Measurements from ENCODE around the gene TMED4. TPM values are rescaled to one million over a fixed set of nuclear protein-coding genes. Genes with fewer than 3 reads are reported as not detected.

The TMED4 gene
- total and polyA plus RNA-seq, 10 of the 15 experiments (the other 5 are each of a cell fraction or from before 2014, with no cell fraction given): 20.8 to 71.3 (median 51.0) TPM

GRCh38 chr7:44622342-44623151 lies 40.5 kb upstream of the TMED4 start (continued):
- TF ChIP-seq TAF1 (IDR thresholded peaks at IDR 0.05; ENCODE audit: borderline replicate concordance, low read depth, low read length) (no peak), RB1 (IDR thresholded peaks at IDR 0.05; ENCODE audit: borderline replicate concordance) (0 out of 2 replicates have a peak, but pooled peaks have one; percentile 34)

DNA sequence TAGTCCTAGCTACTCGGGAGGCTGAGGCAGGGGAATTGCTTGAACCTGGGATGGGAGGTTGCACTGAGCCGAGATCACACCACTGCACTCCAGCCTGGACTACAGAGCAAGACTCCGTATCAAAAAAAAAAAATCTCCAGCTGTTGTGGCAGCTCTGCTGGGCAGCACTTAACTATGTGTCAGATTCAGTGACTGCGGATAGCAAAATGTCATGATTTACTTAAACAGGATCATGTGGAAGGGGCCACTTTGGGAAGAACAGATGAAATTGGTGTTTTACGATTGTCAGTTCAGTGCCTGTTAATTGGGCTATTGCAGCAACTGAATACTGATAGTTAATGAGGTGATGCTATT lies 39.7 kb upstream of the TMED4 start:
- ChIA-PET RAD21 (ENCODE audit: unreplicated experiment) (interaction anchor here (10.1 kb wide), 1 partner anchor 13 kb away, joined by 130 read pairs; no protein-coding TSS in a partner anchor), CTCF (interaction anchor here (1.1 to 1.7 kb wide), 4 partner anchors 14 to 58 kb away, joined by 3 to 5 read pairs (median 4); no protein-coding TSS in a partner anchor), POLR2A (interaction anchor here (1.0 to 3.7 kb wide), 5 partner anchors 10 to 128 kb away, joined by 3 to 35 read pairs (median 11); partner anchors contain the start of gene OGDH), SMC1A (ENCODE audit: uncharacterized antibody, unreplicated experiment) (interaction anchor here (1.4 to 6.2 kb wide), 2 partner anchors 9 to 15 kb away, joined by 5 to 106 read pairs; no protein-coding TSS in a partner anchor)
- Histone ChIP-seq H3K9me3 (replicated peaks; ENCODE audit: control insufficient read depth, insufficient read depth, low read length) (no peaks in the 10 kb centered on the region), H3K4me1 (ENCODE audit: control insufficient read depth, insufficient read depth, low read length) (peaks cover 56% of the 10 kb centered on the region), H3K27ac (ENCODE audit: control insufficient read depth, insufficient read depth) (peak overlapping the region; percentile 27; the same call in 1 of the 2 replicates), H4K20me1 (ENCODE audit: control insufficient read depth, insufficient read depth) (no peaks in the 10 kb centered on the region; the same call in 1 of the 2 replicates), H3K4me2 (ENCODE audit: control insufficient read depth, insufficient read depth) (no peak overlapping the region; the same call in 1 of the 2 replicates), H3K27me3 (replicated peaks in 1 of 2; ENCODE audit: control insufficient read depth in 2 of 2, insufficient read depth in 2 of 2, low read length in 1 of 2) (no peaks in the 10 kb centered on the region), H3K79me2 (ENCODE audit: control insufficient read depth, insufficient read depth, low read length) (peaks cover 83% of the 10 kb centered on the region), H3K9ac (ENCODE audit: control insufficient read depth, insufficient read depth, low read length) (no peak overlapping the region), H2AFZ (ENCODE audit: control insufficient read depth, low read depth, low read length) (no peak overlapping the region), H3K36me3 (ENCODE audit: control insufficient read depth in 2 of 2, insufficient read depth in 2 of 2, low read length in 1 of 2) (peaks cover 16 to 26% of the 10 kb centered on the region in 2 experiments; a peak in 3 of 4 replicates), H3K4me3 (no peak overlapping the region)
- intact Hi-C loops (cut with micrococcal nuclease; ENCODE audit: unreplicated experiment): no loop called here
- in situ Hi-C loops (cut with MboI): no loop called here
- DNase-seq (ENCODE audit: low read depth, low spot score) (no peak), ATAC-seq (no peak), FAIRE-seq (no peak)
- BruUV-seq (replicated peaks): no TSS peak
- WGBS (ENCODE audit: insufficient coverage, insufficient replicate concordance, low lambda C conversion rate, missing lambda C conversion rate): 99% methylated on average over 5 of the region's 5 CpGs
- TF ChIP-seq ATF2 (IDR thresholded peaks at IDR 0.05; ENCODE audit: low read length) (no peak), SMAD1 (IDR thresholded peaks at IDR 0.05; ENCODE audit: low read depth, partially characterized antibody) (no peak), MAX (IDR thresholded peaks at IDR 0.05; ENCODE audit: low read depth, low read length) (no peak), SREBF2 (IDR thresholded peaks at IDR 0.05; ENCODE audit: low read length) (no peak), NR2F1 (conservative IDR thresholded peaks at IDR 0.05) (no peak), STAT1 (conservative IDR thresholded peaks at IDR 0.05) (no peak)
- TF ChIP-seq, protein P1, sequence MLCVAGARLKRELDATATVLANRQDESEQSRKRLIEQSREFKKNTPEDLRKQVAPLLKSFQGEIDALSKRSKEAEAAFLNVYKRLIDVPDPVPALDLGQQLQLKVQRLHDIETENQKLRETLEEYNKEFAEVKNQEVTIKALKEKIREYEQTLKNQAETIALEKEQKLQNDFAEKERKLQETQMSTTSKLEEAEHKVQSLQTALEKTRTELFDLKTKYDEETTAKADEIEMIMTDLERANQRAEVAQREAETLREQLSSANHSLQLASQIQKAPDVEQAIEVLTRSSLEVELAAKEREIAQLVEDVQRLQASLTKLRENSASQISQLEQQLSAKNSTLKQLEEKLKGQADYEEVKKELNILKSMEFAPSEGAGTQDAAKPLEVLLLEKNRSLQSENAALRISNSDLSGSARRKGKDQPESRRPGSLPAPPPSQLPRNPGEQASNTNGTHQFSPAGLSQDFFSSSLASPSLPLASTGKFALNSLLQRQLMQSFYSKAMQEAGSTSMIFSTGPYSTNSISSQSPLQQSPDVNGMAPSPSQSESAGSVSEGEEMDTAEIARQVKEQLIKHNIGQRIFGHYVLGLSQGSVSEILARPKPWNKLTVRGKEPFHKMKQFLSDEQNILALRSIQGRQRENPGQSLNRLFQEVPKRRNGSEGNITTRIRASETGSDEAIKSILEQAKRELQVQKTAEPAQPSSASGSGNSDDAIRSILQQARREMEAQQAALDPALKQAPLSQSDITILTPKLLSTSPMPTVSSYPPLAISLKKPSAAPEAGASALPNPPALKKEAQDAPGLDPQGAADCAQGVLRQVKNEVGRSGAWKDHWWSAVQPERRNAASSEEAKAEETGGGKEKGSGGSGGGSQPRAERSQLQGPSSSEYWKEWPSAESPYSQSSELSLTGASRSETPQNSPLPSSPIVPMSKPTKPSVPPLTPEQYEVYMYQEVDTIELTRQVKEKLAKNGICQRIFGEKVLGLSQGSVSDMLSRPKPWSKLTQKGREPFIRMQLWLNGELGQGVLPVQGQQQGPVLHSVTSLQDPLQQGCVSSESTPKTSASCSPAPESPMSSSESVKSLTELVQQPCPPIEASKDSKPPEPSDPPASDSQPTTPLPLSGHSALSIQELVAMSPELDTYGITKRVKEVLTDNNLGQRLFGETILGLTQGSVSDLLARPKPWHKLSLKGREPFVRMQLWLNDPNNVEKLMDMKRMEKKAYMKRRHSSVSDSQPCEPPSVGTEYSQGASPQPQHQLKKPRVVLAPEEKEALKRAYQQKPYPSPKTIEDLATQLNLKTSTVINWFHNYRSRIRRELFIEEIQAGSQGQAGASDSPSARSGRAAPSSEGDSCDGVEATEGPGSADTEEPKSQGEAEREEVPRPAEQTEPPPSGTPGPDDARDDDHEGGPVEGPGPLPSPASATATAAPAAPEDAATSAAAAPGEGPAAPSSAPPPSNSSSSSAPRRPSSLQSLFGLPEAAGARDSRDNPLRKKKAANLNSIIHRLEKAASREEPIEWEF (IDR thresholded peaks at IDR 0.05; ENCODE audit: insufficient replicate concordance, low read depth, low read length): no peak
- TF ChIP-seq, protein P2, sequence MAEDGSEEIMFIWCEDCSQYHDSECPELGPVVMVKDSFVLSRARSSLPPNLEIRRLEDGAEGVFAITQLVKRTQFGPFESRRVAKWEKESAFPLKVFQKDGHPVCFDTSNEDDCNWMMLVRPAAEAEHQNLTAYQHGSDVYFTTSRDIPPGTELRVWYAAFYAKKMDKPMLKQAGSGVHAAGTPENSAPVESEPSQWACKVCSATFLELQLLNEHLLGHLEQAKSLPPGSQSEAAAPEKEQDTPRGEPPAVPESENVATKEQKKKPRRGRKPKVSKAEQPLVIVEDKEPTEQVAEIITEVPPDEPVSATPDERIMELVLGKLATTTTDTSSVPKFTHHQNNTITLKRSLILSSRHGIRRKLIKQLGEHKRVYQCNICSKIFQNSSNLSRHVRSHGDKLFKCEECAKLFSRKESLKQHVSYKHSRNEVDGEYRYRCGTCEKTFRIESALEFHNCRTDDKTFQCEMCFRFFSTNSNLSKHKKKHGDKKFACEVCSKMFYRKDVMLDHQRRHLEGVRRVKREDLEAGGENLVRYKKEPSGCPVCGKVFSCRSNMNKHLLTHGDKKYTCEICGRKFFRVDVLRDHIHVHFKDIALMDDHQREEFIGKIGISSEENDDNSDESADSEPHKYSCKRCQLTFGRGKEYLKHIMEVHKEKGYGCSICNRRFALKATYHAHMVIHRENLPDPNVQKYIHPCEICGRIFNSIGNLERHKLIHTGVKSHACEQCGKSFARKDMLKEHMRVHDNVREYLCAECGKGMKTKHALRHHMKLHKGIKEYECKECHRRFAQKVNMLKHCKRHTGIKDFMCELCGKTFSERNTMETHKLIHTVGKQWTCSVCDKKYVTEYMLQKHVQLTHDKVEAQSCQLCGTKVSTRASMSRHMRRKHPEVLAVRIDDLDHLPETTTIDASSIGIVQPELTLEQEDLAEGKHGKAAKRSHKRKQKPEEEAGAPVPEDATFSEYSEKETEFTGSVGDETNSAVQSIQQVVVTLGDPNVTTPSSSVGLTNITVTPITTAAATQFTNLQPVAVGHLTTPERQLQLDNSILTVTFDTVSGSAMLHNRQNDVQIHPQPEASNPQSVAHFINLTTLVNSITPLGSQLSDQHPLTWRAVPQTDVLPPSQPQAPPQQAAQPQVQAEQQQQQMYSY (CRISPR knock-in tag; IDR thresholded peaks at IDR 0.05): no peak
